Left hindlimb (tissue), 1 donor: ENCODE measurements around the gene UQCRC1.

Experiments used
- DNase-seq: peaks from one replicate; pipeline ENCODE4 v3.0.0-alpha.2; 2018

Gene UQCRC1

GRCh38 chr3:48609088-48610005, at the start of gene UQCRC1:
Gene UQCRC1, minus strand, starts transcription at chr3:48609646. Its CDS starts 26 bp downstream, at chr3:48609620.
- peak; percentile 94 for DNase-seq

GRCh38 chr3:48656841-48657281, 47.4 kb upstream of the UQCRC1 start:
- no peak for DNase-seq

GRCh38 chr3:48656061-48656840, 46.8 kb upstream of the UQCRC1 start:
- peak; percentile 76 for DNase-seq

- no peak for DNase-seq
These were observed 46.2 kb upstream of the UQCRC1 start for GRCh38 chr3:48655606-48656005.

- no peak for DNase-seq
These were observed 45.6 kb upstream of the UQCRC1 start for GRCh38 chr3:48655063-48655462.

GRCh38 chr3:48652923-48653715, 43.7 kb upstream of the UQCRC1 start:
- DNase-seq = no peak

GRCh38 chr3:48651771-48652170, 42.3 kb upstream of the UQCRC1 start:
- DNase-seq = no peak

- DNase-seq = no peak
These were observed 41.3 kb upstream of the UQCRC1 start for GRCh38 chr3:48650723-48651122.

GRCh38 chr3:48648188-48648850, 38.9 kb upstream of the UQCRC1 start:
- no peak for DNase-seq

- DNase-seq = no peak
These were observed 38.3 kb upstream of the UQCRC1 start for GRCh38 chr3:48647714-48648113.

- no peak for DNase-seq
These were observed 35.7 kb upstream of the UQCRC1 start for GRCh38 chr3:48644898-48645760.

- no peak for DNase-seq
These were observed 33.2 kb upstream of the UQCRC1 start for GRCh38 chr3:48642605-48643004.

- no peak for DNase-seq
These were observed 31.9 kb upstream of the UQCRC1 start for GRCh38 chr3:48641396-48641795.

GRCh38 chr3:48639944-48640606, 30.6 kb upstream of the UQCRC1 start:
- no peak for DNase-seq

GRCh38 chr3:48637305-48637704, 27.9 kb upstream of the UQCRC1 start:
- no peak for DNase-seq

GRCh38 chr3:48636149-48636655, 26.8 kb upstream of the UQCRC1 start:
- DNase-seq = no peak

GRCh38 chr3:48635222-48636021, 26.0 kb upstream of the UQCRC1 start, which contains the start of gene SLC26A6:
Gene SLC26A6, minus strand, starts transcription at chr3:48635461. Its CDS starts 68 bp downstream, at chr3:48635393.
- DNase-seq = peak; percentile 98

- no peak for DNase-seq
These were observed 25.3 kb upstream of the UQCRC1 start for GRCh38 chr3:48634661-48635221.

GRCh38 chr3:48633743-48634142, 24.3 kb upstream of the UQCRC1 start:
- DNase-seq = no peak
